OCI-LY7 (cell line): ENCODE results near the gene LRIF1.

ENCODE experiments used
- CTCF ChIP-seq: fragments of 200-600 bp; sonication (generic); conservative IDR thresholded peaks from 2 replicates; pipeline ENCODE4 v1.5.1; 2014; ENCODE audit warnings: mild to moderate bottlenecking, antibody characterized with exemption, low read length, moderate library complexity, mixed read lengths
- EZH2phosphoT487 ChIP-seq: fragments of 200-600 bp; sonication (generic); IDR thresholded peaks from 2 replicates; pipeline ENCODE4 v1.6.1; 2018; ENCODE audit warnings: low read depth, borderline replicate concordance, mild to moderate bottlenecking, mixed run types, antibody characterized with exemption, low read length, moderate library complexity, mixed read lengths

DNA sequence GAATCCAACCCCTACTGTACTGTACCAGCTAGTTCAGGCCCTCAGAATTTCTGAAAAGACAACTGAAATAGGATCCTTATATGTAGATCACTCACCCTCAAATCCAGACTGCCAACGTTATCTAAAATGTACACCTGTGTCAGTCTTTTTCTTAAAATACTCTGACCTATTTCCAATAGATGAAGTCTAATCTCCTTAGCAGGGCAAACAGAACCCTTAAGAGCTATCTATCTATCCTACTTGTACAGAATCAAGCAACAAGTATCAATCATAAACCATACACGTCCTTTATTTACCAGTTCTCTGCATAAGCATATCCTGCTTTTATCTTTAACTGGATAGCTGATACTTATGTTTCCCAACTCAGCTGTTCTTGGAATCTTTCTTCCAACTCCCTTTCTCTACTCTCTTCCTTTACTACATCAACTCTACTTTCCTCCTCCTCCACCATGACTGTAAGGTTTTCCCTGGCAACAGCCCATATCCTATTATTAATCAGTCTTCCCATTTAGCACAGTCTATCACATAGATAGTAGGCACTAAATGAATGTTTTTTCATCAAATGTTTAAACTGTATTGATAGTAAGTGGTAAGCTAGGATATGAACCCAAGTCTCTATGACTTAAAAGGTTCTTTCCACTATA lies 2.8 kb downstream of the LRIF1 start:
- TF ChIP-seq CTCF (no peak), EZH2phosphoT487 (no peak)
